ENCODE results near the gene ABHD14A.
A peak's percentile ranks its signal among the peaks of the same experiment; 100 is the strongest.

Gene ABHD14A

DNA sequence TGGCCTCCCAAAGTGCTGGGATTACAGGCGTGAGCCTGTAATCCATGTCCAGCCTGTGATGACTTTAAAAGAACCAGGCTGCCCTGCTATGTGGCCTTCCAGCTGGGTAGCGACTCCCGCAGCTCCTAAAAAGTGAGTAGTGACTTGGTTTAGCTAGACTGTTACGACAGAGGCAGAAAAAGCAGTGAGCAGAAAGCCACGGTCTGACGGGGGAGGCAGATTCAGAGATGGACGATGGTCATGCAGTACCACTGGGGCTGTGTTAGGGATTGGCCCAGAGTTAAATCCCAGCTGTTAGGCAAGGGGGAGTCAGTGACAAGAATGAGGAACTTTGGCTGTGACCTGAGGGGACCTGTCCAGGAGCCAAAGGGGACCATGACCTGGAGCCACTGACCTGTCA lies 23.9 kb downstream of the ABHD14A start:
- no peak for DNase-seq

- DNase-seq = no peak
Observed at GRCh38 chr3:51999846-52000245, 25.0 kb downstream of the ABHD14A start.

DNA sequence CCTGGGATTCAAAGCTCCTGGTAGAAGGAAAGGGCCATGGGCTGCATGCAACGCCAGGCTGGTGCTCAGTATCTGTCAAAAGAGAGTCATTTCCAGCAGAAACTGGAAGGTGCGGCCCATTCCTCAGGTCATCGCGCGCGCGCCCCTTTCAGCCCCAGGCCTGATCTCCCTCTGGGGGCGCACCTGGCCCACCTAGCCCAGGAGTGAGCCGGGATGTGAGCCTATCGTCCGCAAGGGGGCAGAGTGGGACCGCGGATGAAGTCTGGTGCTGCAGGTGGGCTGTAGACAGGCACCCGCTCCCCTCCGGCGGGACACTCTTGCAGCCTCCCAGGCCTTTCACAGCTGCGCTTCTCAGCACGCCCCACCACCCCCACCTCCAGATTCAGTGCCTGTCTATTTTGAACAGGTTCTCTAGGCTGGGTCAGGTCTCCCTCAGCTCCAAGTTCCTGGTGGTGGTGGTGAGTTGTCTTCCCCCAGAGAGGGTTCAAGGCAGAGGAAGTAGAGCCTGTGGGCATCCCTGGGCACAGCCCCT lies 26.6 kb downstream of the ABHD14A start:
- peak; percentile 89 for DNase-seq

DNA sequence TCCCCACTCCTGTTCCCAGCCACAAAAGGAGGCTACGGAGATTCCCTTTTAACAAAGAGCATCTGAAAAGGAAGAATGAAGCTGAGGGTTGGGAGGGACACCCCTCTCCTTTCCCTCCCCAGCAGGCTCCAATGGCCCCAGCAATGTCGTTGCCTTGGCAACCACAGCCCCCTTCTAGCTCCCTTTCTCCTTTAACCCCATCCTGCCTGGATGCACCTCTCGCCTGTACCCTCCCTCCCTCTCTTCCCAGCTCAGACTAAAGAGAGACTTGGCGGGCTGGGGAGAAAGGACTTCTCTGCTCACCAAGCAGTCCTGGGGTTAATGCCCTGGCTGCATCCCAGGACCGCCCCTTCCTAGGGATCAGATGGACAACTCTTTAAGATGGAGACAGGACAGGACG lies 27.9 kb downstream of the ABHD14A start:
- DNase-seq = no peak

DNA sequence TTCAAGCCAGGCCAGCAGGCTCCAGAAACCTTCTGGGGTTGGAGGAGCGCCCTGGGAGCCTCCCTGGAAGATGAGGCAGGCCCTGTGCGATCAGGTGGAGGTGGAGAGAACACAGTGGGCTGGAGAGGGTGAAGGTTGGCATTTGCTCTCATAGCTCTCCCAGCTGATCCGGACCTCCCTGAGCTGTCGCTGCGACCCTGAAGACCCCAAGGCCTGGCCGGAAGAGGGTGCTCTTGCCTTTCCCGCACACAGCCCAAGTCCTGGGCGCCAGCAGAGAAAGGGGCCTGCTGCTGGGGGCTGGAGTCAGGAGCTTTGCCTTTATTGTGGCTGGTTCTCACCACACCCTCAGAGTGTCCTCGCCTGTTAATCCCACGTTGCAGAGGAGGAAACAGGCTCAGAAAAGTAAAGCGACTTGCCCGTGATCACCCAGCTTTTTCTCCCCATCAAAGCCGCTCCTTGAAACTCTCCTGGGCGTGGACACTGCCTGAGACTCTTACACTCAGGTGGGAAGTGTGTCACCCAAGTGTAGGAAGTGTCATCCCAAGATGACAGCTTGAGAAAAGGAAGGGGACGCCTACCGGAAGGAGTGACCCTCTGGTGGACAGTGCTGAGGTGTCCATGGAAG lies 29.4 kb downstream of the ABHD14A start:
- no peak for DNase-seq

DNA sequence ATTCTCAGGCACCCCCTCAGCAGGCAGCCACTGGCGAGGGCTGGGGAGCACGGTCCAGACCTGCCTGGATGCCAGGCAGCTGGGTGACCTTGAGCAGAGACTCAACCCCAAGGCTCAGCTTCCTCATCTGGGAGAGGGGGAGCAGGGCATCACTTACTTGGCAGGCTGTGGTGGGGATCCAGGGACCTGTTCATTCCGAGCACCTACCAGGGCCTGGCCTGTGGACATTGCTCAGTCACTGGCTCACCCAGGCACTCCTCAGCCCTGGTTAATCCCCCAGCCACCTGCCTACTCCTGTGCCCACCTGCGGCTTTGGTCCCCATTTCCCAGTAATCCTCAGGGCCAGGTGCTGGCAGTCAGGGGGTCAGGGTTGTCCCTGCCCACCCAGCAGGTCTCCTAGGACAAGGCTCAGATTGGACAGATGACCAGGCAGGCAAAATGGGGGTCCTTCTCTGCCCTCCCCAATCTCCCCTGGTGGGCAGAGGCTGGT lies 30.1 kb downstream of the ABHD14A start:
- DNase-seq = no peak

- DNase-seq = no peak
Observed at GRCh38 chr3:52005571-52005986, 30.7 kb downstream of the ABHD14A start.

GRCh38 chr3:52006017-52006819 lies 31.4 kb downstream of the ABHD14A start:
- DNase-seq = no peak

GRCh38 chr3:52006820-52007133 lies 31.9 kb downstream of the ABHD14A start:
- no peak for DNase-seq

GRCh38 chr3:52007291-52007690 lies 32.4 kb downstream of the ABHD14A start:
- DNase-seq = no peak

DNA sequence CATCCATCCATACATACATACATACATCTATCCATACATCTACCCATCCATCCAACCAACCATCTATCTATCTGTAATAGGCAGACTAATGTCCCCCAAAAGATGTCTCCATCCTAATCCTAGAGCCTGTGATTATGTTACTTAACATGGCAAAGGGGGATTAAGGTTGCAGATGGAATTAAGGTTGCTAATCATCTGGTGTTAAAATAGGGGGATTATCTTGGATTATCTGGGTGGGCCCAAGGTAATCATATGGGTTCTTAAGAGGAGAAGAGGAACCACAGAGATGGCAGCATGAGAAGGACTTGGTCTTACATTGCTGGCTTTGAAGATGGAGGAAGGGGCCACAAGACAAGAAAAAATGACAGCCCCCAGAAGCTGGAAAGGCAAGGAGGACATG lies 35.6 kb downstream of the ABHD14A start:
- no peak for DNase-seq

- no peak for DNase-seq
Observed at GRCh38 chr3:52012699-52013098, 37.8 kb downstream of the ABHD14A start.

DNA sequence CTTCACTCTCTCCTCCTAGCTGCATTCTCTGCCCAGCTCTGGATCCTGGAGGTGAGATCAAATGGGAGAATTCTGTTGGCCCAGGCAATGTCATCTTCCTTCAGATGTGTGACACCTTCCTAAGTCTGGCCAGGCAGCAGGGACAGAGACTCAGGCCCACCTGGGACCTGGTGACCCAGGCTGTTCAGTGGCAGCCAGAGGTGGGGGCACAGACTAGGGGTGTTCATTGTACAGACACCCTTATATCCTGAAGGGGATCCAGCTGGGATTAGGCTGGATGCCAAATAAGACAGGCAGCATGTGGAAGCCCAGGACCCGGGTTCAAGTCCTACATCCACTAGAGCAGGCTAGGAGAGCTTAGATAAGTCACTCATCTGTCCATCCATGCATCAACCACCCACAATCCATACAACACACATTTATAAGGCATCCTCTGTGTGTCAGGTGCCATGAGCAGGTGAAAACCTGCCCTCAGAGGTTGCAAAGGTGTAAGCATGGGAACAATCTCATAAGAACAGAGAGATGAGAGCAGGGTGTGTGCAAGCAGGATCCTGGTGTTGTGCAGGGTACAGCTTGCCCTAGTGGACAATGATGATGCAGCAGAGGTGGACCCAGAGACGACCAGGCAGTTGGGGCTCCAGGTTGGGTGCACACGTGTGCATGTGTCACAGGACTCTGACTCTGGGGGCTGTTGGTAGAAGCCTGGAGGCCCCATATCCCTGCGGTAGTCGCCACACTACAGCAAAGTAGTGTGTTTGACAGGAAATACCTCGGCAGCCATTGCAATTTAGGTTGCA lies 39.1 kb downstream of the ABHD14A start:
- DNase-seq = no peak

- no peak for DNase-seq
Observed at GRCh38 chr3:52014613-52015012, 39.7 kb downstream of the ABHD14A start.

DNA sequence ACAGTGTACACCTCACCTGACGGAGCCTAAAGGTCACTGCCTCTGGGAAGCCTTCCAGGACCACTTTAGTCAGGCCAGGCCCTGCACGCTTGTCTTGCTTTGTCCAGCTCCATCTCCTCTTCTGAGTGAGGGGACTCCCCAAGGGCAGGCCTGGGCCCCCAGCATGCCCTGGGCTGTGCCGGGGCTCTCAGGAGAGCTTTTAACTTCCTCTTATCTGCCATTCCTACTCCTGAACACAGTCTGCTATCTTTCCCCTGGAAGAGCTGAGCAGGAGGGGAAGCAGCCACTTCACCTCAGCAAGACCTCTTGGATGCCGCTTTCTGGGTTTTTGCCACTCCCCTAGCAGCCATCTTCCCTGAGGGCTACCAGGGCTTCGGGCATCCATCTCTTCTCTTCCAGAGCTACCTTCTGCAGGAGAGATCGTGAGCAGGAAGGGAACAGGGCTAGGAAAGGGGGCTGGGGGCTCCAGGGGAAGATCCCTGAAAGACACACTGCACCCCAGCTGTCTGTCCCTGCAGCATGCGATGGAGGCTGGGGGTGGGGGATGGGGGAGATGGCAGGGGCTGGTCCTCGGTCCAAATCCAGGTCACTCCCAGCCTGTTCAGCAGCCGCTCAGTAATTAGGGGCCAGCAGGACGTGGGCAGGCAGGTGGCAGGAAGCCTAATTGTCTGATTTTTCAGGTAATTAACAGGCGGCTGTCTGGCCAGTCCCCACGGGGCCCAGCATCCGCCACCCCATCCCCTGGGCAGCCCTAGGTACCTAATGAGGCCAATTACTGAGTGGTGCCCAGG lies 40.8 kb downstream of the ABHD14A start:
- no peak for DNase-seq

- DNase-seq = no peak
Observed at GRCh38 chr3:52017586-52017985, 42.7 kb downstream of the ABHD14A start.

GRCh38 chr3:52018319-52019000 lies 43.6 kb downstream of the ABHD14A start:
- no peak for DNase-seq

- DNase-seq = no peak
Observed at GRCh38 chr3:52019352-52020080, 44.7 kb downstream of the ABHD14A start.

- DNase-seq = no peak
Observed at GRCh38 chr3:52020796-52021195, 45.9 kb downstream of the ABHD14A start.

DNA sequence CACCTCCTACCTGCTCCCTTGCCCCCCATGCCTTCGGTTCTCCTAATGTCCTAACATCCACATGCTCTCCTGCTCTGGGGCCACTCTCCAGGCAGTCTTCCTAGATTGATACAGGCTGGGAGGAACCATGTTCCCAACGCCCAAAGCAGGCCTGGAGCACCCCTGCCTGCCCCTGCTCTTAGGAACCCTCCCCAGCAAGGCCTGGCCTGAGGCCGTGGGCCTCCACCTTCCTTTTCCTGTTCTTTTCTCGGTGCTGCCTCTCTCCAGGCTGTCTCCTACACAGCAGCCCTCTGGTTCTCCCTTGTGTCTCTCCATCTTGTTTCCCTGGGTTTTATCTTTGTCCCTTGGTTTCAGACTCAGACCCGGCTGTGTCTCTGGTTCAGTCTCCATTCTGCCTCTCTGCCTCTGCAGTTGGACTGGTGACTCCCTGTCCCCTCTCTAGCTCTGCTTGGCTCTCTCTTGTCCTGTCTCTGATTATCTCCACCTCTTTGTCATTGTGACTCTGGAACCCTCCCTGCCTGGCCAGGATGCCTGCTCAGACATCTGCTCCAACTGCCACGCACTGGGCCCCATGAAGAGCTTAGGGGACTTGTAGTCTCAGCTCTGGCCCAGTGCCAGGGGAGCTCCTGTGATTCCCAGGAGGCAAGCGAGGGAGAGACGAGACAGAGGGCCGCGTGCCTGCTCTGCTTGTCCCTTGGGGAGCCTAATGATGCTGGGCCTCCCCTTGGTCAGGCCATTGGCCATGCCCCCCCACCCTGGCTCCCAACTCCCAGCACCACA lies 46.8 kb downstream of the ABHD14A start:
- no peak for DNase-seq

Data from activated gamma-delta T cell treated with Interleukin-2 at 50 U/mL for 16 hours (primary cell).